ENCODE measurements around the gene FAM135A. TPM values are rescaled to one million over a fixed set of nuclear protein-coding genes. Genes with fewer than 3 reads are reported as not detected.
"Not testable (repeated sequence)": the region's sequence is repeated elsewhere in the genome, so short reads cannot be mapped to it uniquely, and the experiment has no call there.

Gene FAM135A
- total and polyA plus RNA-seq, 9 of the 15 experiments (the other 6 are each of a cell fraction or from before 2014, with no cell fraction given), result 7.4 to 32.9 (median 19.2) TPM

- no peak for ATAC-seq
- 19% methylated on average over 3 of the region's 6 CpGs for WGBS (ENCODE audit: insufficient coverage, low coverage, missing lambda C conversion rate)
These were observed 190.9 kb downstream of the FAM135A start for GRCh38 chr6:70604254-70604653.

GRCh38 chr6:70607371-70607770, 194.1 kb downstream of the FAM135A start:
- H3K36me3 ChIP-seq (ENCODE audit: control insufficient read depth, insufficient read depth, low read length); H2AFZ ChIP-seq (ENCODE audit: low read depth, low read length); H3K4me2 ChIP-seq (ENCODE audit: insufficient read depth, low read length); H3K4me1 ChIP-seq (replicated peaks in 1 of 2; ENCODE audit: control insufficient read depth in 2 of 2, insufficient read depth in 2 of 2, low read length in 2 of 2); CTCF ChIA-PET (ENCODE audit: low intra/inter-chr PET ratio); ATAC-seq; H3K27ac ChIP-seq (ENCODE audit: extremely low read depth, low read depth, low read length); in situ Hi-C loops (cut with MboI); H3K79me2 ChIP-seq (ENCODE audit: control insufficient read depth, insufficient read depth, low read length); intact Hi-C loops (cut with micrococcal nuclease); H3K9me1 ChIP-seq (ENCODE audit: control insufficient read depth, insufficient read depth, low read length); H4K20me1 ChIP-seq (replicated peaks; ENCODE audit: control insufficient read depth, insufficient read depth, low read length); H3K4me3 ChIP-seq; H3K27me3 ChIP-seq (ENCODE audit: control insufficient read depth in 2 of 2, insufficient read depth in 2 of 2, low read length in 2 of 2); FAIRE-seq; DNase-seq (ENCODE audit: extremely low read depth in 1 of 4, low spot score in 3 of 4); POLR2A ChIA-PET; H3K9ac ChIP-seq (ENCODE audit: insufficient read depth in 1 of 2, low read depth in 2 of 2, low read length in 2 of 2); H3K9me3 ChIP-seq (replicated peaks; ENCODE audit: control insufficient read depth, insufficient read depth, low read depth, low read length); BruUV-seq (replicated peaks): not testable (repeated sequence)
- 3% methylated on average over 2 of the region's 2 CpGs for WGBS (ENCODE audit: insufficient coverage, low coverage, missing lambda C conversion rate)

More at GRCh38 chr6:70604254-70604653, 190.9 kb downstream of the FAM135A start:
- H4K20me1 ChIP-seq (replicated peaks; ENCODE audit: control insufficient read depth, insufficient read depth, low read length), result no peaks in the 10 kb centered on the region
- no peak overlapping the region for H3K4me3 ChIP-seq
- no peak overlapping the region for H2AFZ ChIP-seq (ENCODE audit: low read depth, low read length)
- no peaks in the 10 kb centered on the region for H3K79me2 ChIP-seq (ENCODE audit: control insufficient read depth, insufficient read depth, low read length)
- TF ChIP-seq NFATC3 (IDR thresholded peaks at IDR 0.05) (no peak), ZFP36 (IDR thresholded peaks at IDR 0.05; ENCODE audit: low read depth, low read length, partially characterized antibody) (peak; percentile 95), TRIM28 (IDR thresholded peaks at IDR 0.05) (peak; percentile 35; the same call in 1 of the 2 replicates)
- peaks cover 0 to 3% of the 10 kb centered on the region in 2 experiments; a peak in 1 of 5 replicates for H3K4me1 ChIP-seq (replicated peaks in 1 of 2; ENCODE audit: control insufficient read depth in 2 of 2, insufficient read depth in 2 of 2, low read length in 2 of 2)
- H3K27ac ChIP-seq (ENCODE audit: extremely low read depth, low read depth, low read length), result no peak overlapping the region
- H3K4me2 ChIP-seq (ENCODE audit: insufficient read depth, low read length), result no peak overlapping the region
- FAIRE-seq (no peak), DNase-seq (ENCODE audit: extremely low read depth in 1 of 4, low spot score in 3 of 4) (peak in 1 of 4 experiments; percentile 5)
- no peaks in the 10 kb centered on the region for H3K9me1 ChIP-seq (ENCODE audit: control insufficient read depth, insufficient read depth, low read length)
- H3K36me3 ChIP-seq (ENCODE audit: control insufficient read depth, insufficient read depth, low read length), result no peaks in the 10 kb centered on the region
- ChIA-PET POLR2A (interaction anchor here (0.9 kb wide), 1 partner anchor 21 kb away, joined by 3 read pairs; no protein-coding TSS in a partner anchor), CTCF (ENCODE audit: low intra/inter-chr PET ratio) (no interaction called here)
- BruUV-seq (replicated peaks), result no TSS peak
- in situ Hi-C loops (cut with MboI), result no loop called here
- intact Hi-C loops (cut with micrococcal nuclease), result no loop called here
- peaks cover 0 to 2% of the 10 kb centered on the region in 2 experiments; a peak in 3 of 5 replicates for H3K27me3 ChIP-seq (ENCODE audit: control insufficient read depth in 2 of 2, insufficient read depth in 2 of 2, low read length in 2 of 2)
- H3K9ac ChIP-seq (ENCODE audit: insufficient read depth in 1 of 2, low read depth in 2 of 2, low read length in 2 of 2), result no peak overlapping the region
- no peaks in the 10 kb centered on the region for H3K9me3 ChIP-seq (replicated peaks; ENCODE audit: control insufficient read depth, insufficient read depth, low read depth, low read length)

- 2% methylated on average over 13 of the region's 13 CpGs for WGBS (ENCODE audit: insufficient coverage, low coverage, missing lambda C conversion rate)
- H3K36me3 ChIP-seq (ENCODE audit: control insufficient read depth, insufficient read depth, low read length); intact Hi-C loops (cut with micrococcal nuclease): not testable (repeated sequence)
These were observed 195.9 kb downstream of the FAM135A start for GRCh38 chr6:70609181-70609580.

More at GRCh38 chr6:70609181-70609580, 195.9 kb downstream of the FAM135A start:
- FAIRE-seq; POLR2A ChIA-PET; ATAC-seq; BruUV-seq (replicated peaks); H3K9me1 ChIP-seq (ENCODE audit: control insufficient read depth, insufficient read depth, low read length); H3K4me3 ChIP-seq; H4K20me1 ChIP-seq (replicated peaks; ENCODE audit: control insufficient read depth, insufficient read depth, low read length); H3K4me2 ChIP-seq (ENCODE audit: insufficient read depth, low read length); H2AFZ ChIP-seq (ENCODE audit: low read depth, low read length); DNase-seq (ENCODE audit: extremely low read depth in 1 of 4, low spot score in 3 of 4); H3K27me3 ChIP-seq (ENCODE audit: control insufficient read depth in 2 of 2, insufficient read depth in 2 of 2, low read length in 2 of 2); H3K4me1 ChIP-seq (replicated peaks in 1 of 2; ENCODE audit: control insufficient read depth in 2 of 2, insufficient read depth in 2 of 2, low read length in 2 of 2); CTCF ChIA-PET (ENCODE audit: low intra/inter-chr PET ratio); H3K27ac ChIP-seq (ENCODE audit: extremely low read depth, low read depth, low read length); in situ Hi-C loops (cut with MboI); H3K9ac ChIP-seq (ENCODE audit: insufficient read depth in 1 of 2, low read depth in 2 of 2, low read length in 2 of 2); H3K9me3 ChIP-seq (replicated peaks; ENCODE audit: control insufficient read depth, insufficient read depth, low read depth, low read length); H3K79me2 ChIP-seq (ENCODE audit: control insufficient read depth, insufficient read depth, low read length): not testable (repeated sequence)
